GM23248 (cell line): ENCODE data around the gene P2RX3.

Source experiments
- EZH2 ChIP-seq: fragments of 200-600 bp; sonication (generic); IDR thresholded peaks from 2 replicates; pipeline ENCODE4 v1.6.1; 2018; ENCODE audit warnings: antibody characterized with exemption, mild to moderate bottlenecking; ENCODE audit not compliant: insufficient read depth, poor library complexity, severe bottlenecking
- EZH2phosphoT487 ChIP-seq: fragments of 200-600 bp; sonication (generic); IDR thresholded peaks from 2 replicates; pipeline ENCODE4 v1.6.1; 2018; ENCODE audit warnings: antibody characterized with exemption, moderate library complexity, mild to moderate bottlenecking, low read depth; ENCODE audit not compliant: insufficient read depth

- TF ChIP-seq EZH2 (no peak), EZH2phosphoT487 (no peak)
These were observed 25.3 kb downstream of the P2RX3 start for GRCh38 chr11:57363131-57364080.
